Adrenal gland (tissue), 5 donors: ENCODE data around the gene NUDT9.

ENCODE experiments used
- CTCF ChIP-seq, 6 experiments: fragments of 450-650 bp in 4 of 6; fragments of 200-600 bp in 2 of 6; sonication (generic) in 1 of 6; IDR thresholded peaks; 1 replicate in 5 of 6; 2 replicates in 1 of 6; pipeline versions ENCODE4 v1.5.1 to v1.8.0; 2016 to 2021; ENCODE audit warnings: antibody characterized with exemption in 6 of 6, mild to moderate bottlenecking in 2 of 6, moderate library complexity in 1 of 6
- POLR2A ChIP-seq, 2 donors: fragments of 450-650 bp; IDR thresholded peaks; one replicate each; pipeline ENCODE4 v1.6.1; 2017; ENCODE audit warnings: antibody characterized with exemption in 2 of 2, mild to moderate bottlenecking in 2 of 2, moderate library complexity in 1 of 2
- donor health status: DM: no; HTN: no; CAD: no.

GRCh38 chr4:87399954-87400353, 22.4 kb upstream of the NUDT9 start:
- no peak for TF ChIP-seq CTCF (IDR thresholded peaks at IDR 0.05)
- TF ChIP-seq POLR2A (IDR thresholded peaks at IDR 0.05) = no peak
